Activated T-helper 1 cell treated with anti-CD3 and anti-CD28 coated beads, Interleukin-12 subunit alpha, Interleukin-12 subunit beta, Interleukin-2, Interleukin-4 antibody, amounts not matched to agents 30 ng/mL and 10 ng/mL and 1 ng/mL, durations not matched to agents 14 hours and 24 hours and 36 hours (primary cell): ENCODE results near the gene UBE2G1. TPM values are rescaled to one million over a fixed set of nuclear protein-coding genes. Genes with fewer than 3 reads are reported as not detected.

ENCODE experiments used
- DNase-seq: peaks from one replicate; pipeline ENCODE4 v3.0.0; 2021; ENCODE audit warnings: low spot score
- H3K27ac Mint-ChIP-seq: one replicate; pipeline ENCODE4 v1.8.0; 2021; ENCODE audit warnings: mild to moderate bottlenecking, mixed read lengths
- H3K27me3 Mint-ChIP-seq: one replicate; pipeline ENCODE4 v1.8.0; 2022; ENCODE audit warnings: mild to moderate bottlenecking, moderate library complexity, mixed read lengths; ENCODE audit not compliant: insufficient read depth
- H3K36me3 Mint-ChIP-seq: one replicate; pipeline ENCODE4 v1.8.0; 2021; ENCODE audit warnings: low read depth, mixed read lengths
- H3K4me1 Mint-ChIP-seq: one replicate; pipeline ENCODE4 v1.8.0; 2021; ENCODE audit warnings: low read depth, mixed read lengths
- H3K4me3 Mint-ChIP-seq: one replicate; pipeline ENCODE4 v1.8.0; 2021; ENCODE audit warnings: mild to moderate bottlenecking, moderate library complexity, mixed read lengths
- H3K9me3 Mint-ChIP-seq: one replicate; pipeline ENCODE4 v1.8.0; 2021; ENCODE audit warnings: mixed read lengths
- intact Hi-C: fragments of 100-400 bp; cut with micrococcal nuclease; formaldehyde crosslinking; loops from one replicate; pipeline ENCODE4 v1.15.1; 2024
- total RNA-seq: library from RNA; stranded (reverse); gene quantifications from 2 replicates; pipeline ENCODE4 v1.2.3, GENCODE V29; 2022

Gene UBE2G1
- total RNA-seq, 1 donor from 2014 or later = 87.3 TPM

DNA sequence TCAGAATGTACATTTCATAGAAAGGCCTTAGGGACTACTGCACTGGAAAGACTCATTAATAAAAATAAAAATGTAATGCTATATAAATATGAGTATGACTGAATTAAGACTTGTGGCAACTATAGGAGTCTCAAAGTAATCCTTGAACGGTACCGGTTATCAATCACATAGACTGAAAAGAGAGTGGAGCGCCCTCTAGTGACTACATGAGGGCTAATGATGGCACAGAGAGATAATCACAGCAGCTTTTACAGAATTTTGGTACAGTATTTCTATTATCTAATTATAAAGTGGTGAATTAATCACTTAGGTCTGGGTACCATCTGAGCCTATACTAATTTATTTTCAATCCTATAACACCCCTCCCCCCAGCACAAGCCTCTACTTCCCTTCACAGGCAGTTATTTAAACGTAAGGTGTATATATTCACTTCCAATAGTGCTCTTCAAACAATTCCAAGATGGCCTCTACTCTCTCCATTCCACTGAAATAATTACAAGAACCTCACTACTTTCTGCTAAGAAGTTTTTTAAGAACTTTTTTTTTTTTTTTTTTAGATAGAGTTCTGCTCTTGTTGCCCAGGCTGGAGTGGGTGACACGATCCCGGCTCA, 62.0 kb downstream of the UBE2G1 start:
- Mint-ChIP-seq H3K4me1 (peaks cover 26% of the 10 kb centered on the region), H3K27ac (no peak overlapping the region), H3K27me3 (no peaks in the 10 kb centered on the region), H3K9me3 (no peaks in the 10 kb centered on the region), H3K4me3 (no peak overlapping the region), H3K36me3 (peaks cover 17% of the 10 kb centered on the region)
- intact Hi-C loops = loop anchor here (1.0 to 2.0 kb wide), 5 partner anchors 31 to 109 kb away; partner anchors contain the start of gene UBE2G1
- DNase-seq = peak; percentile 12

DNA sequence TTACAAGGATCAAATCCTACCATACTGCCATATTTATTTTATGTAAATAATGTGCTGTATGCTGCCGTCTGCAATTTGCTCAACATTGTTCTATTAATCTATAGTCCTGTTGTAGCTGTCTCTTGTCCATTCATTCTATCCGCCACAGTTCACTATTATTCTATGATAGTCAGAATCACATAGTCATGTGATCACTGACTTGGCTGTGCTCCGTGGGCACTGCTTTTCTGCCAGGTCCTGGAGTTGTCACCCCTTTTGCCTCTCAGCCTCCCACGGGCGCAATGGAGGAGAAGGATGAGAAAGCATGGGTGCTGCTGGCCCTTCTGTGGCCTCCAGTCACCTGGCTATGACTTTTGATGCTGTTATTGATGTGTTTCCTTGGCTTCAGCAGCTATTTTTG, 65.4 kb downstream of the UBE2G1 start:
- H3K27me3 Mint-ChIP-seq = no peaks in the 10 kb centered on the region
- peaks cover 22% of the 10 kb centered on the region for H3K36me3 Mint-ChIP-seq
- peaks cover 11% of the 10 kb centered on the region for H3K4me1 Mint-ChIP-seq
- no peak for DNase-seq
- no peak overlapping the region for H3K27ac Mint-ChIP-seq
- intact Hi-C loops = no loop called here
- no peaks in the 10 kb centered on the region for H3K9me3 Mint-ChIP-seq
- H3K4me3 Mint-ChIP-seq = no peak overlapping the region

DNA sequence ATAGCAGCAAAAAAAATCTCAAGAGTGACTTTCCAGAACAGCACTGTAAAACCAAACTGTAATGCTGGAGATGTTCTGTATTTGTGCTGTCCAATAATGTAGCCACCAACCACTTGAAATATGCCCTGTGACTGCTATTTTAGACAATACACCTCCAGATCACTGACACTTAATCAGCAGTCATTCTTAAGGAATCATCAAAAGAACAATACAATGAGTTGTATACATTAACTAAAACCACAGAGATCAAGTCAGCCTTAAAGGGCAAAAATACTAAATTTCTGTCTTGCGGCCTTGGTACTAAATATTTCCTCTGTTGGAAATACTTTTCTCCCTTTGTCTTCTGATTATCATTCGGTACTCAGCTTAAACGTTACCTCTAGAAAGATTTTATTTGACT, 69.1 kb downstream of the UBE2G1 start:
- Mint-ChIP-seq H3K4me1 (peaks cover 3% of the 10 kb centered on the region), H3K9me3 (no peaks in the 10 kb centered on the region), H3K36me3 (peaks cover 17% of the 10 kb centered on the region), H3K27ac (no peak overlapping the region), H3K4me3 (no peak overlapping the region), H3K27me3 (no peaks in the 10 kb centered on the region)
- DNase-seq = no peak
- intact Hi-C loops = no loop called here

DNA sequence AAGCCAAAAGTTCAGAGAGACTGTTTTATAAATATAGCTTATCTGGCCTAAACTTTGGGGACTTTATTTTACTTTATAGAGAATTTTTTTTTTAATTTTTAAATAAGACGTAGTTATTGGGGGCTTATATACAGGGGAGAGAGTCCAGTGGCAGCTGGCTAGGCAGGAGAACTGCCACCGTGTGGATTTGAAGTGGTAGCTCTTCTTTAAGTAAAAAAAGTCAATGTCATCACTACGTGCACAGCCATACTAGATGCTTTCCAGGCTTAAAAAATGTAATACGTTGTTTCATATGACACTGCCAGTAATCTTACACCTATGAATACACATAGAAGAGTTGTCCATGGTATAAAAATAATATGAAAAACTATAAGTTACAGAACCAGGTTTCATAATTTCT, 70.8 kb downstream of the UBE2G1 start:
- intact Hi-C loops = no loop called here
- no peak overlapping the region for H3K4me3 Mint-ChIP-seq
- no peak for DNase-seq
- no peaks in the 10 kb centered on the region for H3K27me3 Mint-ChIP-seq
- H3K9me3 Mint-ChIP-seq = no peaks in the 10 kb centered on the region
- H3K36me3 Mint-ChIP-seq = peaks cover 10% of the 10 kb centered on the region
- no peak overlapping the region for H3K27ac Mint-ChIP-seq
- no peaks in the 10 kb centered on the region for H3K4me1 Mint-ChIP-seq

DNA sequence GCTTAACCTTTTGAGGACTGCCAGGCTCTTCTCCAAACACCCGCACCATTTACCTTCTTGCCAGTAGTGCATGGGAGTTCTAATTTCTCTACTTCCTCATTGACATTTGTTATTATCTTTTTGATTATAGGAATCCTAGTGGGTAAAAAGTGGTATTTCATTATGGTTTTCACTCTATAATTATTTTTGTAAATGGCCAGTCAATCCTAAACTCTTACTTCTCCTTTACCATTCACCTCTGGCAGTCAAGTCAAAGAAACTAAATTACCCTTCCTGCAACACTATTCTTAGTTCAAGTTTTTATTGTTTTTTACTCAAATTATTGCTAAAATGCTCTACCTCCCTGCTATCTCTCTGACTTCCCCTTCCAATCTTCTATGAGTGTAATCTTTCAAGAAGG, 72.9 kb downstream of the UBE2G1 start:
- DNase-seq = no peak
- intact Hi-C loops = no loop called here
- Mint-ChIP-seq H3K36me3 (peaks cover 16% of the 10 kb centered on the region), H3K9me3 (no peaks in the 10 kb centered on the region), H3K27me3 (no peaks in the 10 kb centered on the region), H3K4me3 (no peak overlapping the region), H3K27ac (no peak overlapping the region), H3K4me1 (no peaks in the 10 kb centered on the region)

DNA sequence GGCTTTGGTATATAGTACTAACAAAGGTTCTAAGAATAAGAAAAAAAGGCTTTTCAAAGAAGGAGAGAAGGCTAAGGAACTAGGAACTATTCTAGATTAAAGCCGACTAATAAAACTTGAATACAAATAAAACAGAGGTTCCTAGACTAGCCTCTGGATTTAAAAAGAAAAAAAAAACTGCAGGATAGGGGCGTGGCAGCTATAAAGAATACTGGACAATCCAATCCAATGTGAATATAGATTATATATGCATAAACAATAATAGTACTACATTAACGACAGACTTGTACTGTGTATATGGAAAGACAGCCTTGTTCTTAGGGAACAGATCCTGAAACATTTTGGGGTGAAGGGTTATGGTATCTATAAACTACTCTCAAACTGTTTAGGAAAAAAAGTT, 78.8 kb downstream of the UBE2G1 start:
- Mint-ChIP-seq H3K27ac (no peak overlapping the region), H3K4me3 (no peak overlapping the region), H3K4me1 (no peaks in the 10 kb centered on the region), H3K9me3 (no peaks in the 10 kb centered on the region), H3K27me3 (no peaks in the 10 kb centered on the region), H3K36me3 (peaks cover 7% of the 10 kb centered on the region)
- intact Hi-C loops = no loop called here
- DNase-seq = no peak

DNA sequence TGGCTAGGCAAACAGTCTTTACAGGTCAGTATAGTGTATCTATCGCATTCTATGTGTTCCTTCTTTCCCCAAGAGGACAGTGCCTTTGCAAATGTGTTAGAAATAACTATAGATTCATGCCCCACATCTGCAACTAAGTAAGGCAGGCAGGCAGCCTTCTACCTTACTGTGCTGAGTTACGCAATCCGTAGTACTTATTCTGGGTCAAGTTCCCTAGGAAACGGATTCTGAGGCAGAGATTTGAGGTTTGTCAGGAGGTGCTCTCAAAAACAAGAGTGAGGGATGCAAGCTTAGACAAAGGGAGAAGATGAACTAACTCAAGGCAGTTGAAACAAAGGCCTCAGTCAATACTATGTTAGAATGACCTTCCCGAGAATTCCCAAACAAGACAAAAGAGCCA, 90.0 kb downstream of the UBE2G1 start:
- no peaks in the 10 kb centered on the region for H3K27me3 Mint-ChIP-seq
- H3K9me3 Mint-ChIP-seq = no peaks in the 10 kb centered on the region
- DNase-seq = no peak
- intact Hi-C loops = no loop called here
- H3K4me3 Mint-ChIP-seq = no peak overlapping the region
- H3K36me3 Mint-ChIP-seq = peaks cover 27% of the 10 kb centered on the region
- no peak overlapping the region for H3K27ac Mint-ChIP-seq
- H3K4me1 Mint-ChIP-seq = peaks cover 5% of the 10 kb centered on the region

DNA sequence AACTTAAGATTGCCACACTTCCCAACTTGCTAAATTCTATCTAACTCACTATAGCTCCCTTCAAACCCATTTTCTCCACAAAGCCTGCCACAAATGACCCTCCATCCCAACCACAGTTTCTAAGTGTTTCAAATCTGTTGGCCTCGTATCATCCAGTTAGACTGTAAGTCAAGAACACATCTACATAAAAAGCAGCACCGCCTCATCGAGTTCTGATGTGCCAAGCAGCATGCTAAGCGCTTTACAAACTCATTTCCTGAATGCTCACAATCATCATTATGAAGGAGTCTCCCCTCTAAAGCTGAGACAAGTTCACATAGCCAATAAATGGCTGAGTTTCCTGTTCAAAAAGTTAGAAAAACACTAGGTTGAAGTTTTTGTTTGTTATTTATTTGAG, 93.5 kb downstream of the UBE2G1 start:
- intact Hi-C loops = no loop called here
- no peak overlapping the region for H3K27ac Mint-ChIP-seq
- H3K36me3 Mint-ChIP-seq = peaks cover 27% of the 10 kb centered on the region

DNA sequence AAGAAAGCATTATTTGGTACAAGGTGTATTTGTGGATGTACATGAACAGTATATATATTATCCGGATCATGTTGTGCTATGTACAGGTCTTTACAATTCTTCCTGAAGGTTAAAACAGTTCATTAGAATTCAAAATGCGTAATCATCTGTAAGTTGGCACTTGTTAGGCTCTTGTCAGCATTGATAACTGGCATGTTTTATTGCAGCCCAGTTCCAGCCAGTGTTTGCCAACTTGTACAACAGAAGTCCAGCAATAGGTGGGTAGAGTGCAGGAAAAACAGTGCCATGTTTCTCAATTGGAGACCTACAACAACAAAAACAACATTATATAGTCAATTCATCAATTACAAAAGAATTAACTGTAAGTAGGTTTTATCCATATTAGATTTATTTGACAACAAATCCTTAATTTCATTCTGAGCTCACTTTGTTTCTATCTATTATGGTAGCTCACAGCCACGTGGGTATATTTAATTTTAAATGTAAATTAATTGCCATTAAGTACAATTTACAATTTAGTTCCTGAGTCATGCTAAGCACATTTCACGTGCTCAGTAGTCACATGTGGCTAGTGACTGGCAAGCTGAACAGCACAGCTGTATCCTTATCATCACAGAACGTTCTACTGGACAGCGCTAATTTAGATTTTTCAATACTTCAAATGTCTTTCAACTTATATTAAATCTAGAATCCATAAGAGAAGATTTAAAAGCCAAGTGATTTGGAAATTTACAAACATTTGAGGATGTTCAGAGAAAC, 94.1 kb downstream of the UBE2G1 start:
- Mint-ChIP-seq H3K27me3 (no peaks in the 10 kb centered on the region), H3K4me3 (no peak overlapping the region), H3K27ac (no peak overlapping the region), H3K9me3 (no peaks in the 10 kb centered on the region), H3K36me3 (peaks cover 27% of the 10 kb centered on the region), H3K4me1 (peaks cover 5% of the 10 kb centered on the region)
- no peak for DNase-seq
- intact Hi-C loops = no loop called here

More for the DNA sequence above, 93.5 kb downstream of the UBE2G1 start:
- no peak for DNase-seq
- no peaks in the 10 kb centered on the region for H3K9me3 Mint-ChIP-seq
- peaks cover 5% of the 10 kb centered on the region for H3K4me1 Mint-ChIP-seq
- H3K27me3 Mint-ChIP-seq = no peaks in the 10 kb centered on the region
- H3K4me3 Mint-ChIP-seq = no peak overlapping the region

DNA sequence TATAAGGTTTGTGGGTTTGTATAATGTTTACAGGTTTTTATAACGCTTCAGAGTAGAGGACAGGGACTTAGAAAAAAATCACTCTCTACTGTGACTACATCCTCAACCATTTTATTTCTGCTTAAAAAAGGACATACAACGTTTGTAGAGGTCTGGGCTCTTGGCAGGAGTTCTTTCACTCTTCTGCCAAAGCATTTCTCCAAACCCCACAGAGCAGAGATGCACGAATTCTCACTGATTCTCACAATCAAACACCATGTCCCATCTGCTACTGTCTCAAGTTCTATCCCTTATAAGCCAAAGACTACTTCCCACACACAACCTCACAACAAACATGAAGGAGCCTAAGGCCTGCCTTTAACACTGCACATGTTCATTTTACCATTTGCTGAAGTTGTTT, 95.7 kb downstream of the UBE2G1 start:
- no peak overlapping the region for H3K4me3 Mint-ChIP-seq
- H3K36me3 Mint-ChIP-seq = peaks cover 15% of the 10 kb centered on the region
- intact Hi-C loops = no loop called here
- H3K27ac Mint-ChIP-seq = no peak overlapping the region
- H3K4me1 Mint-ChIP-seq = peaks cover 5% of the 10 kb centered on the region
- no peaks in the 10 kb centered on the region for H3K9me3 Mint-ChIP-seq
- no peaks in the 10 kb centered on the region for H3K27me3 Mint-ChIP-seq
- DNase-seq = no peak

DNA sequence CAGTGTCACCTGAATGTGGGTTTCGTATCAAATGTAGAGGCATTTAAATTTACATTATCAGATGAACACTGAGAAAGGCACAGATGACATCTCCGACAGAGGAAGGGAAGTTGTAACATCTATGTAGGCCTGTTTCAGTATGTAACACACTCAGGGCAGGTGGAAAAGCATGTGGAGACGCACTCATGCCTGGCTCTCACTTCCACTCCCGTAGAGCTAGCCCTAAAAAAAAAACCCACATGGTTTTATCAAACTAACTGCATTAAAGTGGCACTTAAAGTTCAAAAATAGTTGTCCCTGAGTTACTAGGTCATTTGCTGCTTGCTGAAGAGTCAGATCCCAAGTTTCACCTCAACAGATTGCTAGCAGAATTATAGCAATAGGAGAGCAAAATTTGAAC, 96.6 kb downstream of the UBE2G1 start:
- intact Hi-C loops = no loop called here
- peaks cover 15% of the 10 kb centered on the region for H3K36me3 Mint-ChIP-seq
- no peak overlapping the region for H3K4me3 Mint-ChIP-seq
- H3K27ac Mint-ChIP-seq = no peak overlapping the region
- DNase-seq = no peak
- H3K9me3 Mint-ChIP-seq = no peaks in the 10 kb centered on the region
- no peaks in the 10 kb centered on the region for H3K27me3 Mint-ChIP-seq
- H3K4me1 Mint-ChIP-seq = peaks cover 13% of the 10 kb centered on the region

DNA sequence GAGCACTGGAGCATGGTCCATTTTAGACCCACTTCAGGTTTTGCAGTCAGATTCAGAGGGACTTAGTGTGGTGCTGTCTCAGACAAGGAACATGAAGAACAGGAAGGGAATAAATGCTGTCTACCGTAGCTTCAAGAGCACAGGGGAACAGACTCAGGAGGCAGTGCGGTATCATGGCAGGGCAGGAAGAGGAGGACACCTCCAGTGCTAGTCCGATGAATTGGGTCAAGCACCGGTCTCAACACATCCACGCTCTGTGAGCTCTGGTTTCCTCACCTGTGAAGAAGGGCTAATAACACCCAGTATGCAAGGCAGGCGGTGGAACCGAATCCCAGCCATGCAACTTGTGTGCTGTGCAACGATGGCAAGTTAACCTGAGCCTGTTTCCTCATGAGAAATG, 99.1 kb downstream of the UBE2G1 start:
- H3K27ac Mint-ChIP-seq = no peak overlapping the region
- H3K36me3 Mint-ChIP-seq = peaks cover 20% of the 10 kb centered on the region
- H3K4me3 Mint-ChIP-seq = no peak overlapping the region
- peaks cover 32% of the 10 kb centered on the region for H3K4me1 Mint-ChIP-seq
- no peaks in the 10 kb centered on the region for H3K9me3 Mint-ChIP-seq
- no peak for DNase-seq
- intact Hi-C loops = no loop called here
- no peaks in the 10 kb centered on the region for H3K27me3 Mint-ChIP-seq

DNA sequence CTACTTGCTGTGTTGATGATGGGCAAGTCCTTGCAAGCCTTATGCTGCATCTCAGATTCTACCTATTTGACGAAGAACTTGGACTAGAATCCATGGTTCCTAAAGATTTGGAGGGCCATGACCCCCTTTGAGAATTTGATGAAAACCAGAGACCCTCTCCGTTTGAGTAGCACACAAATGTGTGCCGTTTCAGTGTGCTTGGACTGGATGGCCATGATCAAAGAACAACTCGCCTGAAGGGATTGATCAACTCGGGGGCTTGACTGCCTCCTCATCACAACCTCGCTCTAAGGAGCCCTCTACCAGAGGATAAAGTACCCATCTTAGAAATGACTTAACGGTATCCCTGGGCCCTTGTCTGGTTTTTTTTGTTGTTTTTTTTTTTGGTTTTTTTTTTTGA, 99.9 kb downstream of the UBE2G1 start:
- no peak overlapping the region for H3K4me3 Mint-ChIP-seq
- H3K27ac Mint-ChIP-seq = no peak overlapping the region
- intact Hi-C loops = no loop called here

More for the DNA sequence above, 99.9 kb downstream of the UBE2G1 start:
- peaks cover 36% of the 10 kb centered on the region for H3K4me1 Mint-ChIP-seq
- H3K36me3 Mint-ChIP-seq = peaks cover 18% of the 10 kb centered on the region
- H3K9me3 Mint-ChIP-seq = no peaks in the 10 kb centered on the region
- no peaks in the 10 kb centered on the region for H3K27me3 Mint-ChIP-seq
- DNase-seq = no peak
